Stimulated activated CD8-positive, alpha-beta memory T cell treated with anti-CD3 and anti-CD28 coated beads, Interleukin-7, amount 100 ng/mL, for 4 hours (primary cell): ENCODE data around the gene CHN1.

Source experiments
- DNase-seq, 2 donors: peaks; one replicate each; pipeline ENCODE4 v3.0.0-alpha.2; 2020; ENCODE audit warnings: low read depth in 2 of 2

CHN1 gene

GRCh38 chr2:175010848-175011254, 5.7 kb upstream of the CHN1 start:
- no peak for DNase-seq

DNA sequence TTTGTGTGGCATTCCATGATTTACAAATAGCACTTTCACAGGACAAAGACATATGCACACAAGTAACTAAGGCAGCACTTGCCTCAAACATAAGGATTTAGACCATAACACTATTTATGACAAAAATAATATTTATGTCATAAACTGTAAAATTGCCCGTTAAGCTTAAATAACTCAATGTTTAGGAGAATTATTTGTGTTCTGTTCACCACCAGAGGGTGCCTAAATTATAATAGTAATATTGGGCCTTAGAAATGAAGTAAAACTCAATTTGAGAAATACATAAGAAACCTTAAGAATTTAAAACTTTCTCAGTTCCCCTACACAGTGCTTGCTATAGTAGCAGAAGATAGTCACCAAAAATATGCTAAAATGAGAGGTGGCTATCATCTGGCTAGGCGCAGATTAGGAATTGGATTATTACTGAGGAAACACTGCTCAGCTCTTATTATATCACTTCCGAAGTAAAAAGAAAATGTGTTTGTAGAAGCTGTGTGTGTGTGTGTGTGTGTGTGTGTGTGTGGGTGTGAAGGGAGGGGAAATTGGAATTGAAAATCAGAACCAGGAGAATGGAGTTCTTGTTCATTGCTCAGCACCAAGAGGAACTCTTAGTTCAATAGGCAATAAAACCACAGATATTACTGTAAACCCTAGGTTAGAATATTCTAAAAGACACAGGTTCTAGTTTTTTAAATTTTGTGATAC, 4.9 kb upstream of the CHN1 start:
- no peak for DNase-seq

DNA sequence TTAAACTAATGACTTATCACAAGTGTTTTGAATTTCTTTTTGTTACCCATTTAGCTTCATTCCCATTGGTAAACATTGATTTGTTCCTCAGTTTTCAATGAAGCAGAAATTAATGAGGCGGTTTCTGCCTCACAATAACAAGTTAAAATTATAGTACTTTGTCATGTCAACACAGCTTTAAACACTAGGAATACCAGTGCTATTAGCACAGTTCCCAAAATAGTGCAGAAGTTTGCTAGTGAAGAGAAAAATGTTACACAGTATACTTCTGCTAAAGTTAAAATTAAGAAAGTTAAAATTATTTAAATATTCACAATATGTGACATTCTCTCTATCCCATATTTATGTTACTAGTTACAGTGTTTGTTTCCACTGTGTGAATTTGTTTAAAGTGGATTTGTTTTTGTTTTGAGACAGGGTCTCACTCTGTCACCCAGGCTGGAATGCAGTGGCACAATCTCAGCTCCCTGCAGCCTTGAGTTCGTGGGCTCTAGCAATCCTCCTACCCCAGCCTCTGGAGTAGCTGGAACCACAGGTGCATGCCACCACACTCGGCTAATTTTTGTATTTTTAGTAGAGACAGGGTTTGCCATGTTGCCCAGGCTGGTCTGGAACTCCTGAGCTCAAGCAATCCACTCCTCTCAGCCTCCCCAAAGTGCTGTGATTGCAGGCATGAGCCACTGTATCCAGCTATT, 3.8 kb upstream of the CHN1 start:
- DNase-seq, result no peak

GRCh38 chr2:175008009-175008408, 2.8 kb upstream of the CHN1 start:
- DNase-seq, result no peak

DNA sequence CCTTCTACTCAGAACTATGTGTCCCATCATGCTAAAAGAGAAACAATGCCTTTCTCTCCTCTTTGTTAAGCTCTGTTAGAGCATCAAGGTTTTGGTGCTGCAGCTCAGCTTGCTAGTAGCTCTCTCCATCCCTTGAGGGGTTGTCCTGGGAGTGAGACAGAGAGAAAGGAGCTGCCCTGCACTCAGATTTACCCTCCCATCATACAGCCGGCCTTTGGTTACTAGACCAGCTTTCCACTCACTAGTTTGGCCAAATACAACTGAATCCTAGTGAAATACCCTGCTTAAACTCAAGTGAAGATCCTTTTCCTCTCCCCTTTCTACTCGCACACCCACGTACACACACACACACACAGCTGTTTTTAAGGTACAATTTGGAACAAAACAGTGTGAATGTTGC, 2.3 kb upstream of the CHN1 start:
- no peak for DNase-seq

DNA sequence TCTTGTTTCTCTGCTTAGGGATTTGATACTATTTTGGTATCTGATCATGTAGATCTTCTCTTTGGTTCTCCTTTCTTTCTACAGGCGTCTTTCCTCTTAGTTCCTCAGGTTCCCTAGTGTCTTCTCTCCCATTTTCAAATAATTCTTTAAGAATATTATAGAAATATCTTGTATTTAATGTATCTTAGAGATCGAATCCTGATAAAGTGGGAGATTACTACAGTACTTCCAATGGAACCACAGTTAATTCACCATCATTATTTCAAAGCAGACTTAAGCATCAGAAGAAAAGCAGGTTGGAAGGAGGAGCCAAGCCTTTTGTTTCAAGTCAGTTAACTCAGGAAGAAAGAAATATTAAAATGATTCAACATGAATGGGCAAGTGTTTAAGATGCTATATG, 1.1 kb upstream of the CHN1 start:
- DNase-seq, result no peak

DNA sequence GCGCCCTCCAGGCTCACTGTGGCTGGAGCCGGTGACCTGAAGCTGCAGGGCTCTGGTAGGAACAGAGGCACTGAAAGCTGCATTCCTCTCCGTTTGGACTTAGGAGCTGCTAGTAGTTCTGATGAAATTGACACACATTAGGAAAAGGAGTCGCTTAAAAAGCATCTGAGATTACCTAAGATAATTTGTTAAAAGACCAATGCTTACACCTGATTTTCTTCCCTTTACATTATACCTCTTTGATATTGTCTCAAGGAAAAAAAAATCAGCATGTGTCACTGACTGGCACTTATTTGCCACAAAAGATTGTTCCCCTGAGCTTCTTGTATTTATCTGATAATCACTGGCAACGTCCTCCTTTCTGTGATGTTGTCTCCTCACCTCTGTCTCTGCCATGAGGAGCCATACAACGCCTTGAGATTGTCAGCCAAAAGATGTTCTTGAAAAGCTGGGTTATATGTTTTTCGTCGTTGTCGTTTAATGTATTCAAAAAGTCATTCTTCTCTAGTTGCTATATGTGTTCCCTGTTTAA, 618 bp upstream of the CHN1 start:
- DNase-seq, result no peak

DNA sequence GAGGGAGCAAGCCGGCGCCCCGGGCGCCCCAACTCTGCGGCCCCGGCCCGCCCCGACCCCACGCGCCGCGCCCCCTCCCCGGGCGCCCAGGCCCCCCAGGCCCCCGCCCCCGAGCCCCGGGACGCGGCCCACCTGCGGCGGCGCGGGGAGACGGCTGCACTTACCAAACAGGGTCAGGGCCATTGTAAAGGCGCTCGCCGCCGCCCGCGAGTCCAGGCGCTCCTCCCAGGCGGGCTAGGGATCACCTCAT, 526 bp downstream of the CHN1 start:
- DNase-seq, result peak in 1 of 2 donors; percentile 6

DNA sequence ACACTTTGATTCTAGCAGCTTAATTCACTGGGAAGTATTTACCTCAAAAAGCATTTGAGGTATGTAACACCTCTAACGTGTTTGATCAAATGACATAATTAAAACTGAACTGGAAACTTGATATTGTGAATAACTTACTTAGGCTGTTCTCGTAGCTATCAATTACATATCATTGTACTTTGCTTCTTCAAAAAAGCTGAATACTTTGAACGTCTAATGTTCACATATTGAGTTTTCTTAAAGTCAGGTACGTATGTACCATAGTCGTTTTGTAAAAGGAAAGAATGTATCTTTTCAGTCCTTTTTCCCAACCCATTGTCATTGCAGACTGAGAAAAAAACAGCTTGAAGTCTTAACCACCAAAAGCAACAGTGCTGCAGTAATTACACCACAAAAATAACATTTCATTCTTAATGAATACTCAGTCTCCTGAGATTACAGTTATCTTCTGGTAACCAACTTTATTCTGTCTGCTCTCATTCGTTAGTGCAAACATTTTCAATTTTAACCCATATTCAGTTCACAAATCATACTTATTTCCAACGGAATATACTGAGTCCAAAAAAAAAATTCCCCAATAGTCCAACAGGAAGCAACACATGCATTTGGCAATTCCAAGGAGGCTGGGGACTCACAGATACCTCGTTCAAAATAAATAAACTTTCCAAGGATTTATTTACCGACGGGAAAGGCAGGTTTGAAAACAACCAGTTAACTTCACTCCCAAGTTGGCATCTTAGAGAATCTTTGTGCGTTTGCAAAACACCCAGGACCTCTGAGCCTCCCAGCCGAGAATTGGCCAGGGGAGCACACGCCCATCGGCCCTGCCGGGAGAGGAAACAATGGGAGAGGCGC, 1.1 kb downstream of the CHN1 start:
- DNase-seq, result no peak

GRCh38 chr2:175002547-175003274, 2.5 kb downstream of the CHN1 start:
- DNase-seq, result no peak

DNA sequence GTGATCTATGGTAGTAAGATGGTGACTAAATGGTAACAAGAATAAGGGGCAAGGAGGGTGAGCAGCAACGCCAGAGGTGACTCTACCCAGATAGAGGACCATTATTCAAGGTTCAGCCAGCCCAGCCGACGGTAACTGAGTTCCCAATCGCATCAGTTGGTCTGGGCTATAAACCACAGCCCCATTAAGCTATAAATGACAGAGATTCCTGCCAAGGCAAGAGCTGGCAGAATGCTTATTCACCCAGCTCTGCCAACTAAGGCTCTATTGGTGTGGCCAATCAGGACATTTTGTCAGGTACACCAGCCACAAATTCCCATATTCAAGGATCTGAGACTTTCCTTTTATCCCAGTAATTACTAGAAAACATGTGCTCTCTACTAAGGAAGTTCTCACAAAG, 3.6 kb downstream of the CHN1 start:
- DNase-seq, result no peak

- DNase-seq, result no peak
These were observed 8.1 kb downstream of the CHN1 start for GRCh38 chr2:174997110-174997509.

DNA sequence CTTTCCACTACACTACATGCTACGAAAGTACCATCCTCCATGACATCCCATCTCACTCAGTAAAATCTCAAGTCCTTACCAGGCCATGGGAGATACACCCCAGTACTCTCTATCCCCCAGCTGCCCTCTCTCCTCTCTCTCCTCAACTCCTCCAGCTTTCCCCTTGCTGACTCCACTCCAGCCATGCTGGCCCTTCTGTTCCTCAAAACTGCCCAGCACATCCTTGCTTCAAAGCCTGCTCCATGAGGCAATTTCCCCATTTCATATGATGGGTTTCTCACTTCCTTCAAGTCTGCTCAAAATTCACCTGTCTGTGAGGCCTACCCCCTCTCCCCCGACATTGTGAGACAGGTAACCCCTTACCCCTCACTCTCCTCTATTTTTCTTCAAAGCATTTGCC, 8.6 kb downstream of the CHN1 start:
- no peak for DNase-seq

DNA sequence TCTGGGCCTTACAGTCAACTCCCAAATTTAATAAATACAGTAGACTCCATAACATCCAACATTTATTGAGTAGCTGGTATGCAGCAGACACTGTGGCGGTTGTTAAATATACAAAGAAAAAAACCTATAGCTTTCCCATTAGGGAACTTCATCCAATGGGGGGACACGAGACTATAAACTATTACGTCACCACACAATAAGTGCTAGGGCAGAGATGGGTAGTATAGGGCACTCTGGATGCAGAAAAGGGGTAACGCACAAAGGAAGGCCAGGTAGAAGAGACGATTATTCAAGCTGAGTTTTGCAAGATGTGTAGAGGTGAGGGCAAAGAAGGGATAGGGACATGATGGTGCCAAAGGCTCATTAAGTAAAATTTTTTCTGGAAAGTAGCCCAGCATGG, 10.8 kb downstream of the CHN1 start:
- DNase-seq, result no peak

DNA sequence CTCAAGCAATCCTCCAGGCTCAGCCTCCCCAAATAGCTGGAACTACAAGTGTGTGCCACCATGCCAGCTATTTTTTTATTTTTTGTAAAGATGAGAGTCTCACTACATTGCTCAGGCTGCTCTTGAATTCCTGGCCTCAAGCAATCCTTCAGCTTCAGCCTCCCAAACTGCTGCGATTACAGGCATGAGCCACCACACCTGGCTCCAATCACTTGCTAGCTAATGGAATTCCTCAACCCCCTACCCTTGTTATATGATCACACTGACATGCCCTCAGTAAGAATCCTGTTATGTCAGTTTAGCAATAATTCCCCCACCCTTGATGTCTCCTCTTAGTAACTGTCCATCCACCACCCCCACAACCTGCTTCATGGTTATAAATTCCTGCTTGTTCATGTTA, 12.3 kb downstream of the CHN1 start:
- DNase-seq, result no peak

GRCh38 chr2:174985614-174986013, 19.6 kb downstream of the CHN1 start:
- no peak for DNase-seq

DNA sequence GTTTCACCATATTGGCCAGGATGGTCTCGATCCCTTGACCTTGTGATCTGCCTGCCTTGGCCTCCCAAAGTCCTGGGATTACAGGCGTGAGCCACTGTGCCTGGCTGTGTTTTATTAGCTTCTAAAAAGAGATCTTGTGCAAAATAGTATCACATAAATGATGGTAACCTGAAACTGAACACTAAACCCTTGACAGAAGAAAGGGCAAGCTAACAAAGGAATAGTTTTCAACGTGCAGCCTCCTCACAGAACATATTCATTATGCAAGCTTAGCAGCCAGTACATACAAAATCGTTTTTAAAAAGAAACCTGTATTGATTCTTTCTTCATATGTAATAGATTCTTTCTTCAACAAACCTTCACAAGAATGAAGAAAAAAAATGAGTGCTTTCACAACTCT, 20.6 kb downstream of the CHN1 start:
- DNase-seq, result no peak

DNA sequence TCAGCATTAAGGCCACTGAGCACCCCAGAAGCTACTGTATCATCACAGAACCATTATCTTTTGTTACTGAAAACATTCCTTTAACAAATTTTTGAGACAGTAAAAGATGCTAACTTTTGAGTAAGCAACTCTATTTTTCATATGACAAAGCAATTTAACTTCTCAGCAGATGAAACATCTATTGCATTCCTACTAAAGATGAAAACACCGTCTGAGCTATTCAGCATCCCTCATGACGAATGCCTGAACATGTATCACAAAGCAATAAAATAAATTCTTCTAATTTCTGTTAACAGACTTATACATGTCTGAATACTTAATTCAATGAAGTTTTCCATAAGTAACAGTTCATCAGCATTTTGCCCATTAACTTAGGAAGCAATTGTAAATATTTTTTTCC, 23.9 kb downstream of the CHN1 start:
- DNase-seq, result no peak

- no peak for DNase-seq
These were observed 25.2 kb downstream of the CHN1 start for GRCh38 chr2:174979996-174980395.

DNA sequence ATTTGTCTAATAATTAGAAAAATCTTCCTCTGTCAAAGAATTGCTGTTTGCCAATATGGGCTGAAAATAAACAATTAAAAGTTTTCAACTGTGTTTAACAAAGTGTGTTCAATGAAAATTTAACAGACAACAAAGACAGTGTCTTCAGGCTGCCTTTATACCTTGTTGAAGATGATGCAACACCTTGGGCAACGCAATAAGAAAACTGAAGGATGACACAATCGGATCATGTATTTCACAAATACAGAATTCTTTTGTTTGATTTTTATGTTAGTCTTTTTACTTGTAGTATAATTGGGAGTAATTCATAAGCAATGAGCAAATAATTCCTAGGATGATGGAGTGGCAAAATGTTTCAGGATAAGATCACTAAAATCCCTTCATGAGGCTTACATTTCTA, 27.8 kb downstream of the CHN1 start:
- no peak for DNase-seq

DNA sequence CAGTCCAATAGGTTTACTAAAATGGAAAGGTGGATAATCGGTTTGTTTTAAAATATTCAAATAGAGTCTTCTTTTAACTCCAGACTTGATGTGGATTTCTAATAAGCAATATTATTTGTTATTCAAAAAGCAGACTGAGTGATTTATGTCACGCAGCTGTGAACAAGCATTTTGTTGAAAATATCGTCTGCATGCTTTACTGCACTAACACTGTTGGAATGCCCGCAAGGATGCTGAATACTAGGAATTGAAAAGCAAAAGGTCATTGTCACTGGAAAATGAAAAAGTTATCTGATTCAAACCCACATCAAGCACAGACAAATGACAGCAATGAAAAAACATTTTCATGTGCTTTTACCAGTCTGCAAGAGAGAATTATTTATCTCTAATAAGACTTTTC, 31.1 kb downstream of the CHN1 start:
- no peak for DNase-seq

GRCh38 chr2:174972924-174973323, 32.3 kb downstream of the CHN1 start:
- no peak for DNase-seq
